SK-N-SH (cell line): Measurements from ENCODE around the gene INTS1. TPM values are rescaled to one million over a fixed set of nuclear protein-coding genes. Genes with fewer than 3 reads are reported as not detected.

Experiments used
- CTCF ChIA-PET: fragments of 300-600, 350-600 bp; formaldehyde crosslinking; extraction: SDS; loops from one replicate; lab custom pipeline; 2021; lab: Yijun Ruan, JAX
- POLR2A ChIA-PET: fragments of 350-600 bp; sonication (Branson Sonifier 250); formaldehyde crosslinking; extraction: SDS; loops from one replicate; lab custom pipeline; 2020; ENCODE audit warnings: antibody characterized with exemption, inconsistent platforms; lab: Yijun Ruan, JAX
- DNase-seq: peaks from one replicate; pipeline ENCODE4 v3.0.0; 2012
- H2AFZ ChIP-seq: fragments of 200-600 bp; sonication (generic); 2 replicates; pipeline ENCODE4 v1.8.1; 2016; ENCODE audit warnings: antibody characterized with exemption, mild to moderate bottlenecking, low read depth
- H3F3A ChIP-seq: fragments of 200-600 bp; sonication (generic); replicated peaks from 2 replicates; pipeline ENCODE3; 2016; ENCODE audit warnings: antibody characterized with exemption, mild to moderate bottlenecking; ENCODE audit not compliant: insufficient read depth
- H3K27ac ChIP-seq, 2 experiments: fragments of 200-500 bp in 1 of 2; fragments of 200-600 bp in 1 of 2; sonication (Bioruptor generic) in 1 of 2; sonication (generic), shearing (Covaris generic) in 1 of 2; 2 replicates each; pipeline versions ENCODE4 v1.5.1 to v1.6.1; 2014 to 2016; ENCODE audit warnings: low read depth in 2 of 2, inconsistent platforms in 1 of 2, low read length in 1 of 2, mild to moderate bottlenecking in 1 of 2, mixed read lengths in 1 of 2
- H3K27me3 ChIP-seq: fragments of 200-600 bp; sonication (generic), shearing (Covaris generic); 2 replicates; pipeline ENCODE4 v1.6.1; 2016; ENCODE audit warnings: mixed run types; ENCODE audit not compliant: insufficient read depth
- H3K36me3 ChIP-seq, 2 experiments: fragments of 200-500 bp in 1 of 2; fragments of 200-600 bp in 1 of 2; sonication (Bioruptor generic) in 1 of 2; sonication (generic) in 1 of 2; replicated peaks in 1 of 2; 2 replicates each; pipeline versions ENCODE3 to v1.5.1; 2014 to 2016; ENCODE audit warnings: low read length in 1 of 2, mild to moderate bottlenecking in 1 of 2; ENCODE audit not compliant: insufficient read depth in 2 of 2, control insufficient read depth in 1 of 2
- H3K4me1 ChIP-seq, 2 experiments: fragments of 200-500 bp in 1 of 2; fragments of 200-600 bp in 1 of 2; sonication (Bioruptor generic) in 1 of 2; sonication (generic), shearing (Covaris generic) in 1 of 2; 2 replicates each; pipeline versions ENCODE4 v1.5.1 to v1.6.1; 2014 to 2016; ENCODE audit warnings: low read depth in 1 of 2, low read length in 1 of 2, mixed run types in 1 of 2; ENCODE audit not compliant: insufficient read depth in 2 of 2, control insufficient read depth in 1 of 2
- H3K4me2 ChIP-seq: fragments of 200-600 bp; sonication (generic), shearing (Covaris generic); 2 replicates; pipeline ENCODE4 v1.6.1; 2017; ENCODE audit warnings: mixed run types
- H3K4me3 ChIP-seq, 2 experiments: fragments of 200-500 bp in 1 of 2; fragments of 200-600 bp in 1 of 2; sonication (Bioruptor generic) in 1 of 2; sonication (generic), shearing (Covaris generic) in 1 of 2; 2 replicates each; pipeline versions ENCODE4 v1.5.1 to v1.8.1; 2014 to 2016; ENCODE audit warnings: low read depth in 2 of 2, inconsistent platforms in 1 of 2, low read length in 1 of 2, mild to moderate bottlenecking in 1 of 2, mixed read lengths in 1 of 2, moderate library complexity in 1 of 2
- H3K79me2 ChIP-seq: fragments of 200-600 bp; sonication (generic); 2 replicates; pipeline ENCODE4 v1.8.1; 2017; ENCODE audit warnings: mild to moderate bottlenecking; ENCODE audit not compliant: insufficient read depth
- H3K9ac ChIP-seq: fragments of 200-600 bp; sonication (generic); 2 replicates; pipeline ENCODE4 v1.6.1; 2017; ENCODE audit warnings: mixed run types
- H3K9me2 ChIP-seq: fragments of 200-600 bp; sonication (generic); 2 replicates; pipeline ENCODE4 v1.6.1; 2017; ENCODE audit warnings: mixed run types
- H3K9me3 ChIP-seq: fragments of 200-600 bp; sonication (generic); 2 replicates; pipeline ENCODE4 v1.6.1; 2017; ENCODE audit warnings: mixed run types, mild to moderate bottlenecking, moderate library complexity
- H4K20me1 ChIP-seq: fragments of 200-600 bp; sonication (generic); 2 replicates; pipeline ENCODE4 v1.6.1; 2017; ENCODE audit warnings: mild to moderate bottlenecking, mixed run types; ENCODE audit not compliant: insufficient read depth
- ELF1 ChIP-seq: IDR thresholded peaks from 2 replicates; pipeline ENCODE4 v1.4.0; 2012
- FOXJ3 ChIP-seq: sonication (generic); formaldehyde crosslinking; IDR thresholded peaks from 2 replicates; pipeline ENCODE4 v1.5.1; 2020; ENCODE audit warnings: mild to moderate bottlenecking, missing genetic modification reagents
- GABPA ChIP-seq: IDR thresholded peaks from 2 replicates; pipeline ENCODE4 v1.4.0; 2012; ENCODE audit warnings: low read depth, mild to moderate bottlenecking
- IRF3 ChIP-seq: fragments of 150-350 bp; IDR thresholded peaks from 2 replicates; pipeline ENCODE4 v1.6.1; 2016; ENCODE audit warnings: mild to moderate bottlenecking, low read depth, low read length
- JUND ChIP-seq: IDR thresholded peaks from 2 replicates; pipeline ENCODE4 v1.4.0; 2012
- MXI1 ChIP-seq: IDR thresholded peaks from 2 replicates; pipeline ENCODE4 v1.6.1; 2012; ENCODE audit warnings: mild to moderate bottlenecking, low read depth, low read length, improper control_type of control experiment
- NFIC ChIP-seq: IDR thresholded peaks from 2 replicates; pipeline ENCODE4 v1.4.0; 2012; ENCODE audit warnings: borderline replicate concordance
- PBX3 ChIP-seq: IDR thresholded peaks from 2 replicates; pipeline ENCODE4; 2012
- POLR2AphosphoS5 ChIP-seq: IDR thresholded peaks from 2 replicates; pipeline ENCODE4 v1.6.1; 2012; ENCODE audit warnings: low read depth, low read length
- RAD21 ChIP-seq: IDR thresholded peaks from 2 replicates; pipeline ENCODE4 v1.6.1; 2012; ENCODE audit warnings: mild to moderate bottlenecking, low read length
- RCOR1 ChIP-seq: fragments of 150-350 bp; IDR thresholded peaks from 2 replicates; pipeline ENCODE4 v1.6.1; 2017; ENCODE audit warnings: antibody characterized with exemption, low read length
- RFX5 ChIP-seq: IDR thresholded peaks from 2 replicates; pipeline ENCODE4 v1.6.1; 2012; ENCODE audit warnings: mild to moderate bottlenecking, improper control_type of control experiment, low read length
- SIN3A ChIP-seq: IDR thresholded peaks from 2 replicates; pipeline ENCODE4 v1.6.1; 2012; ENCODE audit warnings: low read depth, mild to moderate bottlenecking, low read length, moderate library complexity, borderline replicate concordance
- TAF1 ChIP-seq: IDR thresholded peaks from 2 replicates; pipeline ENCODE4 v1.6.1; 2012; ENCODE audit warnings: low read depth, mild to moderate bottlenecking, low read length, moderate library complexity, borderline replicate concordance
- TCF12 ChIP-seq: IDR thresholded peaks from 2 replicates; pipeline ENCODE4 v1.4.0; 2012
- USF2 ChIP-seq: fragments of 150-350 bp; IDR thresholded peaks from 2 replicates; pipeline ENCODE4 v1.6.1; 2017; ENCODE audit warnings: antibody characterized with exemption, low read length, low read depth, borderline replicate concordance
- YY1 ChIP-seq: IDR thresholded peaks from 2 replicates; pipeline ENCODE4 v1.4.0; 2012; ENCODE audit warnings: low read depth, mild to moderate bottlenecking
- ZBTB33 ChIP-seq: IDR thresholded peaks from 2 replicates; pipeline ENCODE4 v1.4.0; 2012; ENCODE audit warnings: low read depth, borderline replicate concordance
- WGBS: methylation state at CpG from one replicate; pipeline ENCODE4 v1.1.6; 2017; ENCODE audit warnings: low lambda C conversion rate; 5-methylcytosine and 5-hydroxymethylcytosine counted together
- polyA plus RNA-seq, 3 experiments: library from polyadenylated mRNA; depleted of rRNA; stranded (reverse); fragments of >200 nt; gene quantifications; 2 replicates each; pipeline ENCODE4 v1.2.3, GENCODE V29; 2012

Gene INTS1
- polyA plus RNA-seq, 1 of the 3 experiments (the other 2 are of a cell fraction): 48.1 TPM

- Histone ChIP-seq H3K9ac (no peak overlapping the region), H3K79me2 (no peaks in the 10 kb centered on the region), H3K4me1 (no peaks in the 10 kb centered on the region), H3F3A (no peaks in the 10 kb centered on the region), H3K27me3 (no peaks in the 10 kb centered on the region), H3K4me2 (no peak overlapping the region)
- CTCF ChIA-PET: interaction anchor here (1.2 kb wide), 1 partner anchor 25 kb away, joined by 3 read pairs; the partner anchor contains the start of gene INTS1
- POLR2A ChIA-PET: interaction anchor here (1.2 to 2.0 kb wide), 2 partner anchors 10 to 11 kb away, joined by 3 to 5 read pairs; no protein-coding TSS in a partner anchor
- no peak for TF ChIP-seq NFIC
- no peak for TF ChIP-seq ELF1
- TF ChIP-seq RCOR1: no peak
- TF ChIP-seq MXI1: no peak
- TF ChIP-seq POLR2AphosphoS5: no peak
- no peak for TF ChIP-seq RAD21
- TF ChIP-seq, all 33 proteins: peak for 0
- no peaks in the 10 kb centered on the region for H3K9me2 ChIP-seq
- H3K36me3 ChIP-seq: peaks cover 27 to 92% of the 10 kb centered on the region in 2 experiments
- H3K27ac ChIP-seq: no peak overlapping the region
- WGBS: 93% methylated on average over 14 of the region's 24 CpGs
- H2AFZ ChIP-seq: no peak overlapping the region
- peaks cover 9% of the 10 kb centered on the region; the same call in 1 of the 2 replicates for H4K20me1 ChIP-seq
- H3K9me3 ChIP-seq: no peaks in the 10 kb centered on the region
- DNase-seq: no peak
- H3K4me3 ChIP-seq: no peak overlapping the region
Observed at GRCh38 chr7:1479287-1479686, 24.9 kb downstream of the INTS1 start.

GRCh38 chr7:1478480-1478879 is 25.7 kb downstream of the INTS1 start:
- H3K9me2 ChIP-seq: no peaks in the 10 kb centered on the region
- H3K27me3 ChIP-seq: no peaks in the 10 kb centered on the region
- no peaks in the 10 kb centered on the region for H3K9me3 ChIP-seq
- no peak overlapping the region for H3K4me2 ChIP-seq
- no peak overlapping the region for H2AFZ ChIP-seq
- TF ChIP-seq YY1 (no peak), USF2 (no peak), TAF1 (no peak), TCF12 (no peak), PBX3 (no peak), FOXJ3 (CRISPR knock-in tag) (no peak), SIN3A (no peak), ELF1 (no peak), MXI1 (no peak), ZBTB33 (no peak), JUND (no peak), GABPA (no peak), IRF3 (no peak), RFX5 (no peak)
- DNase-seq: no peak
- 100% methylated on average over 4 of the region's 19 CpGs for WGBS
- no peak overlapping the region for H3K9ac ChIP-seq
- H3K36me3 ChIP-seq: peaks cover 29 to 89% of the 10 kb centered on the region in 2 experiments
- H3F3A ChIP-seq: no peaks in the 10 kb centered on the region
- ChIA-PET POLR2A (no interaction called here), CTCF (interaction anchor here (1.2 to 1.9 kb wide), 2 partner anchors 26 to 285 kb away, joined by 3 to 4 read pairs; partner anchors contain the start of gene INTS1)
- H3K4me1 ChIP-seq: no peaks in the 10 kb centered on the region; a peak in 1 of 4 replicates
- peaks cover 15% of the 10 kb centered on the region for H4K20me1 ChIP-seq
- no peak overlapping the region for H3K4me3 ChIP-seq
- no peak overlapping the region for H3K27ac ChIP-seq
- no peaks in the 10 kb centered on the region for H3K79me2 ChIP-seq
